ENCODE results near the gene IER5L.

IER5L gene

GRCh38 chr9:129148463-129149204 is 29.4 kb downstream of the IER5L start:
- H3K9me2 ChIP-seq (replicated peaks; ENCODE audit: low read depth, low read length) = no peaks in the 10 kb centered on the region
- H3K4me2 ChIP-seq (ENCODE audit: low read depth, low read length, poor library complexity, severe bottlenecking) = no peak overlapping the region
- no peaks in the 10 kb centered on the region for H3K79me2 ChIP-seq (ENCODE audit: insufficient read depth, low read length)
- H3K9me3 ChIP-seq (ENCODE audit: insufficient read depth, low read depth, low read length) = no peaks in the 10 kb centered on the region
- H2AFZ ChIP-seq (ENCODE audit: low read length) = no peak overlapping the region
- H3K9ac ChIP-seq (ENCODE audit: low read depth, low read length, poor library complexity, severe bottlenecking) = no peak overlapping the region
- no peaks in the 10 kb centered on the region for H4K20me1 ChIP-seq (ENCODE audit: insufficient read depth, low read length, poor library complexity, severe bottlenecking)
- no peak for TF ChIP-seq EZH2phosphoT487 (IDR thresholded peaks at IDR 0.05; ENCODE audit: borderline replicate concordance)
- TF ChIP-seq, protein P1, sequence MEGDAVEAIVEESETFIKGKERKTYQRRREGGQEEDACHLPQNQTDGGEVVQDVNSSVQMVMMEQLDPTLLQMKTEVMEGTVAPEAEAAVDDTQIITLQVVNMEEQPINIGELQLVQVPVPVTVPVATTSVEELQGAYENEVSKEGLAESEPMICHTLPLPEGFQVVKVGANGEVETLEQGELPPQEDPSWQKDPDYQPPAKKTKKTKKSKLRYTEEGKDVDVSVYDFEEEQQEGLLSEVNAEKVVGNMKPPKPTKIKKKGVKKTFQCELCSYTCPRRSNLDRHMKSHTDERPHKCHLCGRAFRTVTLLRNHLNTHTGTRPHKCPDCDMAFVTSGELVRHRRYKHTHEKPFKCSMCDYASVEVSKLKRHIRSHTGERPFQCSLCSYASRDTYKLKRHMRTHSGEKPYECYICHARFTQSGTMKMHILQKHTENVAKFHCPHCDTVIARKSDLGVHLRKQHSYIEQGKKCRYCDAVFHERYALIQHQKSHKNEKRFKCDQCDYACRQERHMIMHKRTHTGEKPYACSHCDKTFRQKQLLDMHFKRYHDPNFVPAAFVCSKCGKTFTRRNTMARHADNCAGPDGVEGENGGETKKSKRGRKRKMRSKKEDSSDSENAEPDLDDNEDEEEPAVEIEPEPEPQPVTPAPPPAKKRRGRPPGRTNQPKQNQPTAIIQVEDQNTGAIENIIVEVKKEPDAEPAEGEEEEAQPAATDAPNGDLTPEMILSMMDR (conservative IDR thresholded peaks at IDR 0.05; ENCODE audit: low read length) = no peak
- H3K36me3 ChIP-seq (ENCODE audit: insufficient read depth, low read length) = peaks cover 6% of the 10 kb centered on the region; the same call in 1 of the 2 replicates
- no peaks in the 10 kb centered on the region for H3K27me3 ChIP-seq (ENCODE audit: insufficient read depth, low read length, poor library complexity, severe bottlenecking)
- H3F3A ChIP-seq (ENCODE audit: low read depth) = no peaks in the 10 kb centered on the region
- no peak overlapping the region for H3K4me3 ChIP-seq (ENCODE audit: low read length, poor library complexity, severe bottlenecking)
- H3K4me1 ChIP-seq (ENCODE audit: insufficient read depth, low read length, poor library complexity, severe bottlenecking) = peaks cover 3% of the 10 kb centered on the region

GRCh38 chr9:129146441-129146941 is 31.6 kb downstream of the IER5L start:
- H3F3A ChIP-seq (ENCODE audit: low read depth) = no peaks in the 10 kb centered on the region
- no peaks in the 10 kb centered on the region for H3K9me3 ChIP-seq (ENCODE audit: insufficient read depth, low read depth, low read length)
- no peak overlapping the region for H3K4me3 ChIP-seq (ENCODE audit: low read length, poor library complexity, severe bottlenecking)
- H3K79me2 ChIP-seq (ENCODE audit: insufficient read depth, low read length) = peaks cover 18% of the 10 kb centered on the region
- H4K20me1 ChIP-seq (ENCODE audit: insufficient read depth, low read length, poor library complexity, severe bottlenecking) = peaks cover 3% of the 10 kb centered on the region
- no peak overlapping the region for H2AFZ ChIP-seq (ENCODE audit: low read length)
- H3K9ac ChIP-seq (ENCODE audit: low read depth, low read length, poor library complexity, severe bottlenecking) = no peak overlapping the region
- peaks cover 20% of the 10 kb centered on the region for H3K4me1 ChIP-seq (ENCODE audit: insufficient read depth, low read length, poor library complexity, severe bottlenecking)
- H3K9me2 ChIP-seq (replicated peaks; ENCODE audit: low read depth, low read length) = no peaks in the 10 kb centered on the region
- H3K36me3 ChIP-seq (ENCODE audit: insufficient read depth, low read length) = peaks cover 10% of the 10 kb centered on the region; the same call in 1 of the 2 replicates
- H3K27me3 ChIP-seq (ENCODE audit: insufficient read depth, low read length, poor library complexity, severe bottlenecking) = no peaks in the 10 kb centered on the region
- no peak overlapping the region for H3K4me2 ChIP-seq (ENCODE audit: low read depth, low read length, poor library complexity, severe bottlenecking)
- TF ChIP-seq, protein P1 (conservative IDR thresholded peaks at IDR 0.05; ENCODE audit: low read length) = no peak
- no peak for TF ChIP-seq EZH2phosphoT487 (IDR thresholded peaks at IDR 0.05; ENCODE audit: borderline replicate concordance)

DNA sequence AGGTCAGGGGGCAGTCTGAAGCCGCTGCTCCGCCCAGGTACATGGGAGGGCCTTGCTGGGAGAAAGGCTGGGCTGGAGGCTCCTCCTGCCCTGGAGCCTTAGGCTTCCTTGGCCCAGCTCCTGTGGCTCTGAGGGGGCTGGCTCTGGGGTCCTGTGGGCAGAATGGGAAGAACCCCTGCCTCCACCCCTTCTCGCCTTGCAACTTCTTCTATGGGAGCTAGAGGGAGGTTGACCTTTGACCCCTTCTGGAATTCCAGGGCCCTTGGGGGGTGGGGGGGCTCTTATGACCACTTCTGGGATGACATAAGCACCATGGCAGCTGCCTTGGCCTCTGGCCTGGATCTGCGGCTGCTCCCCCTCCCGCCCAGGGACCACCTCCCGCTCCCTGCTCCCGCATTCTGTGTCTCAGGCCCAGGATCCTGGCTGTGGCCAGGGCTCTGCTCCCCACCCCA is 32.2 kb downstream of the IER5L start:
- Histone ChIP-seq H2AFZ (ENCODE audit: low read length) (no peak overlapping the region), H3K27me3 (ENCODE audit: insufficient read depth, low read length, poor library complexity, severe bottlenecking) (no peaks in the 10 kb centered on the region), H3K9ac (ENCODE audit: low read depth, low read length, poor library complexity, severe bottlenecking) (no peak overlapping the region), H3K36me3 (ENCODE audit: insufficient read depth, low read length) (peaks cover 10% of the 10 kb centered on the region; the same call in 1 of the 2 replicates), H3K9me3 (ENCODE audit: insufficient read depth, low read depth, low read length) (no peaks in the 10 kb centered on the region), H3K79me2 (ENCODE audit: insufficient read depth, low read length) (peaks cover 19% of the 10 kb centered on the region), H3K9me2 (replicated peaks; ENCODE audit: low read depth, low read length) (no peaks in the 10 kb centered on the region), H3K4me1 (ENCODE audit: insufficient read depth, low read length, poor library complexity, severe bottlenecking) (peaks cover 26% of the 10 kb centered on the region), H3F3A (ENCODE audit: low read depth) (no peaks in the 10 kb centered on the region), H3K4me2 (ENCODE audit: low read depth, low read length, poor library complexity, severe bottlenecking) (no peak overlapping the region), H3K4me3 (ENCODE audit: low read length, poor library complexity, severe bottlenecking) (no peak overlapping the region), H4K20me1 (ENCODE audit: insufficient read depth, low read length, poor library complexity, severe bottlenecking) (peaks cover 3% of the 10 kb centered on the region)
- TF ChIP-seq EZH2phosphoT487 (IDR thresholded peaks at IDR 0.05; ENCODE audit: borderline replicate concordance) = no peak
- TF ChIP-seq, protein P1 (conservative IDR thresholded peaks at IDR 0.05; ENCODE audit: low read length) = no peak

All from Loucy (cell line).